ENCODE results near the gene ALG5. TPM values are rescaled to one million over a fixed set of nuclear protein-coding genes. Genes with fewer than 3 reads are reported as not detected.

The ALG5 gene
- total RNA-seq, 1 donor, result 53.2 TPM

- H3K4me3 ChIP-seq (ENCODE audit: low read depth, low read length), result no peak overlapping the region
- TF ChIP-seq CTCF (IDR thresholded peaks at IDR 0.05; ENCODE audit: insufficient read depth, low read length), result no peak
- DNase-seq (ENCODE audit: low read depth), result peak; percentile 47
Observed at GRCh38 chr13:37029617-37030016, 30.5 kb upstream of the ALG5 start.

- TF ChIP-seq CTCF (IDR thresholded peaks at IDR 0.05; ENCODE audit: insufficient read depth, low read length), result no peak
- DNase-seq (ENCODE audit: low read depth), result no peak
Observed at GRCh38 chr13:37027639-37028038, 28.5 kb upstream of the ALG5 start.

GRCh38 chr13:37026771-37027170 lies 27.6 kb upstream of the ALG5 start:
- no peak for TF ChIP-seq CTCF (IDR thresholded peaks at IDR 0.05; ENCODE audit: insufficient read depth, low read length)
- no peak overlapping the region for H3K4me3 ChIP-seq (ENCODE audit: low read depth, low read length)
- no peak for DNase-seq (ENCODE audit: low read depth)

More at GRCh38 chr13:37027639-37028038, 28.5 kb upstream of the ALG5 start:
- H3K4me3 ChIP-seq (ENCODE audit: low read depth, low read length), result no peak overlapping the region

- peak; percentile 11 for DNase-seq (ENCODE audit: low read depth)
- H3K4me3 ChIP-seq (ENCODE audit: low read depth, low read length), result no peak overlapping the region
- TF ChIP-seq CTCF (IDR thresholded peaks at IDR 0.05; ENCODE audit: insufficient read depth, low read length), result no peak
Observed at GRCh38 chr13:37023871-37024270, 24.7 kb upstream of the ALG5 start.

- H3K4me3 ChIP-seq (ENCODE audit: low read depth, low read length), result no peak overlapping the region
- peak; percentile 31 for DNase-seq (ENCODE audit: low read depth)
- no peak for TF ChIP-seq CTCF (IDR thresholded peaks at IDR 0.05; ENCODE audit: insufficient read depth, low read length)
Observed at GRCh38 chr13:37014609-37015008, 15.5 kb upstream of the ALG5 start.

GRCh38 chr13:37011788-37012187 lies 12.6 kb upstream of the ALG5 start:
- DNase-seq (ENCODE audit: low read depth), result no peak
- TF ChIP-seq CTCF (IDR thresholded peaks at IDR 0.05; ENCODE audit: insufficient read depth, low read length), result no peak
- H3K4me3 ChIP-seq (ENCODE audit: low read depth, low read length), result no peak overlapping the region

GRCh38 chr13:37011002-37011401 lies 11.9 kb upstream of the ALG5 start:
- no peak for TF ChIP-seq CTCF (IDR thresholded peaks at IDR 0.05; ENCODE audit: insufficient read depth, low read length)
- H3K4me3 ChIP-seq (ENCODE audit: low read depth, low read length), result no peak overlapping the region
- DNase-seq (ENCODE audit: low read depth), result no peak

All from fibroblast of the aortic adventitia (primary cell).